Right lobe of liver (tissue), 4 donors: ENCODE measurements around the gene ADNP.

Source experiments
- POLR2A ChIP-seq: fragments of 450-650 bp; IDR thresholded peaks from one replicate; pipeline ENCODE4 v1.6.1; 2017; ENCODE audit warnings: antibody characterized with exemption, mild to moderate bottlenecking
- TF ChIP-seq, protein P1 (sequence below), 4 donors: fragments of 200-600 bp in 3 of 4; fragments of 450-650 bp in 1 of 4; IDR thresholded peaks; one replicate each; pipeline versions ENCODE4 v1.5.1 to v1.8.0; 2016 to 2022; ENCODE audit warnings: antibody characterized with exemption in 4 of 4, mild to moderate bottlenecking in 2 of 4
- donor health status: DM: no; HTN: no; CAD: no.
- donor health status: DM: no; HTN: no; CAD: no.
- donor health status: DM: no; HTN: yes; CAD: no.

DNA sequence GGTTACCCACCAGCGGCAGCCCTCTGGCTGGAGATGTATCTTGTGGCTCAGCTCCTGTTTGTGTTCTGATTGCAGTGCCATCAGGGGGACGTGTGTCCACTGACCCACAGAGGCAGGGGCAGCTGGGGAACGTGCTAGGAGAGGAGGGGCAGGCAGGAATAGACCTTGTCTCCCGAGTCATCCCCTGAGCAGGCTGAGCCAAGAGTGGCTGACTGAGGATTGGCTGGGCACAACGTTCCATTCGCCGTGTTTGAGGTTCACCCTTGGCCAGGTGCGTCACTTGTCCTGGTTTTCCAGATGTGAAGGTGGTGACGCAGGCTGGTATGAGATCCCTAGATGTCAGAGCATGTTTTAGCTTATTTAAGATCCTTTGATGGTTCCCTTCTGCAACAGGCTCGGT lies 57.7 kb downstream of the ADNP start:
- TF ChIP-seq, protein P1, sequence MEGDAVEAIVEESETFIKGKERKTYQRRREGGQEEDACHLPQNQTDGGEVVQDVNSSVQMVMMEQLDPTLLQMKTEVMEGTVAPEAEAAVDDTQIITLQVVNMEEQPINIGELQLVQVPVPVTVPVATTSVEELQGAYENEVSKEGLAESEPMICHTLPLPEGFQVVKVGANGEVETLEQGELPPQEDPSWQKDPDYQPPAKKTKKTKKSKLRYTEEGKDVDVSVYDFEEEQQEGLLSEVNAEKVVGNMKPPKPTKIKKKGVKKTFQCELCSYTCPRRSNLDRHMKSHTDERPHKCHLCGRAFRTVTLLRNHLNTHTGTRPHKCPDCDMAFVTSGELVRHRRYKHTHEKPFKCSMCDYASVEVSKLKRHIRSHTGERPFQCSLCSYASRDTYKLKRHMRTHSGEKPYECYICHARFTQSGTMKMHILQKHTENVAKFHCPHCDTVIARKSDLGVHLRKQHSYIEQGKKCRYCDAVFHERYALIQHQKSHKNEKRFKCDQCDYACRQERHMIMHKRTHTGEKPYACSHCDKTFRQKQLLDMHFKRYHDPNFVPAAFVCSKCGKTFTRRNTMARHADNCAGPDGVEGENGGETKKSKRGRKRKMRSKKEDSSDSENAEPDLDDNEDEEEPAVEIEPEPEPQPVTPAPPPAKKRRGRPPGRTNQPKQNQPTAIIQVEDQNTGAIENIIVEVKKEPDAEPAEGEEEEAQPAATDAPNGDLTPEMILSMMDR (IDR thresholded peaks at IDR 0.05) = no peak
- TF ChIP-seq POLR2A = no peak
